Midbrain (tissue), 1 donor: Measurements from ENCODE around the gene PIGL.
A peak's percentile ranks its signal among the peaks of the same experiment; 100 is the strongest.
"Not testable (repeated sequence)": the region's sequence is repeated elsewhere in the genome, so short reads cannot be mapped to it uniquely, and the experiment has no call there.

ENCODE experiments used
- DNase-seq: peaks from one replicate; lab custom pipeline; 2025; lab: John Stamatoyannopoulos, UW

PIGL gene

GRCh38 chr17:16216341-16217001 lies 539 bp upstream of the PIGL start:
- not testable (repeated sequence) for DNase-seq

- no peak for DNase-seq
Measured at GRCh38 chr17:16222406-16222805, 5.4 kb downstream of the PIGL start.

GRCh38 chr17:16229912-16230561 lies 13.0 kb downstream of the PIGL start:
- DNase-seq = not testable (repeated sequence)

- DNase-seq = no peak
Measured at GRCh38 chr17:16232391-16232790, 15.4 kb downstream of the PIGL start.

- DNase-seq = no peak
Measured at GRCh38 chr17:16239931-16240330, 22.9 kb downstream of the PIGL start.

- DNase-seq = no peak
Measured at GRCh38 chr17:16241906-16242399, 24.9 kb downstream of the PIGL start.

GRCh38 chr17:16243385-16243784 lies 26.4 kb downstream of the PIGL start:
- DNase-seq = no peak

GRCh38 chr17:16243801-16244567 lies 27.0 kb downstream of the PIGL start:
- DNase-seq = no peak

- DNase-seq = no peak
Measured at GRCh38 chr17:16247586-16247984, 30.6 kb downstream of the PIGL start.

- no peak for DNase-seq
Measured at GRCh38 chr17:16250635-16251034, 33.6 kb downstream of the PIGL start.

GRCh38 chr17:16251043-16251442 lies 34.0 kb downstream of the PIGL start:
- no peak for DNase-seq

GRCh38 chr17:16251556-16251955 lies 34.5 kb downstream of the PIGL start:
- no peak for DNase-seq

GRCh38 chr17:16254773-16255400 lies 37.9 kb downstream of the PIGL start:
- DNase-seq = no peak

GRCh38 chr17:16255481-16255921 lies 38.5 kb downstream of the PIGL start:
- DNase-seq = peak; percentile 79

- no peak for DNase-seq
Measured at GRCh38 chr17:16258901-16259300, 41.9 kb downstream of the PIGL start.

- no peak for DNase-seq
Measured at GRCh38 chr17:16259926-16260325, 42.9 kb downstream of the PIGL start.

- DNase-seq = no peak
Measured at GRCh38 chr17:16261049-16261448, 44.0 kb downstream of the PIGL start.

- DNase-seq = no peak
Measured at GRCh38 chr17:16262201-16262600, 45.2 kb downstream of the PIGL start.

GRCh38 chr17:16267174-16267573 lies 50.2 kb downstream of the PIGL start:
- no peak for DNase-seq

GRCh38 chr17:16269658-16270057 lies 52.6 kb downstream of the PIGL start:
- DNase-seq = no peak

- DNase-seq = no peak
Measured at GRCh38 chr17:16272111-16272840, 55.3 kb downstream of the PIGL start.

GRCh38 chr17:16273499-16273898 lies 56.5 kb downstream of the PIGL start:
- DNase-seq = no peak
